D721Med (cell line): ENCODE data around the gene DDX10.

Experiments used
- DNase-seq: peaks from one replicate; pipeline ENCODE4 v3.0.0; 2011; ENCODE audit warnings: low spot score; ENCODE audit not compliant: insufficient read length
- FAIRE-seq: peaks from 2 replicates; lab custom pipeline; 2011; peaks lifted over from hg19 to GRCh38; lab: Jason Lieb, UNC
- TF ChIP-seq, protein P1 (sequence below): IDR thresholded peaks from 2 replicates; pipeline ENCODE4 v1.5.1; 2012; ENCODE audit warnings: mild to moderate bottlenecking, control low read depth; ENCODE audit not compliant: insufficient read depth; ENCODE audit errors: missing control alignments

DDX10 gene

DNA sequence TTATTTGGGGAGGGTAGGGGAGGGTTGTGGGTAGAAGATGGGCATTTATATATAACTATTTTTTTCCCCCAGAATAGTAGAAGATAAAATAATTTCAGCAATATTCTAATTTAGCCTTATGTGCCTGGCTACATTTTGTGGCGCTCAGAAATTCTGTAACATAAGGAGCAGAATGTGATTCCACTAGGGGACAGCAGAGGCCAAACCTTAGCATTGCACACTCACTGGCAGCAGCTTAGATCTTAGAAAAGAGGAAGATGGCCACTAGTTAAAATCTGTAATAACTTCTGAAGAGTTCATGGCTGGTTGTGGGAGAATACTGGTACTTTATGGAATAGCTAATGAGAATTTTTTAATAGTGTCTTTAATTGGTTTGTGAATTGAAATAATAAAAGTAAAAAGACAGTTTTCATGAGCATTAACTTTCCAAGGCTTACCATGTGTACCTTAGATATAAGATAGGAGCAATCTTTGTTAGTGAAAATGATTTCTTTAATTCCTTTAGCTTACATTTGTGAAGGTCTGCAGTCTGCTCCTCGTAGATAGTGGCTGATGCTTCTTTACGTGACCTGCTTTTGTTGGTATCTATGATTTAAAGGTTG lies 33.1 kb downstream of the DDX10 start:
- FAIRE-seq = no peak
- TF ChIP-seq, protein P1, sequence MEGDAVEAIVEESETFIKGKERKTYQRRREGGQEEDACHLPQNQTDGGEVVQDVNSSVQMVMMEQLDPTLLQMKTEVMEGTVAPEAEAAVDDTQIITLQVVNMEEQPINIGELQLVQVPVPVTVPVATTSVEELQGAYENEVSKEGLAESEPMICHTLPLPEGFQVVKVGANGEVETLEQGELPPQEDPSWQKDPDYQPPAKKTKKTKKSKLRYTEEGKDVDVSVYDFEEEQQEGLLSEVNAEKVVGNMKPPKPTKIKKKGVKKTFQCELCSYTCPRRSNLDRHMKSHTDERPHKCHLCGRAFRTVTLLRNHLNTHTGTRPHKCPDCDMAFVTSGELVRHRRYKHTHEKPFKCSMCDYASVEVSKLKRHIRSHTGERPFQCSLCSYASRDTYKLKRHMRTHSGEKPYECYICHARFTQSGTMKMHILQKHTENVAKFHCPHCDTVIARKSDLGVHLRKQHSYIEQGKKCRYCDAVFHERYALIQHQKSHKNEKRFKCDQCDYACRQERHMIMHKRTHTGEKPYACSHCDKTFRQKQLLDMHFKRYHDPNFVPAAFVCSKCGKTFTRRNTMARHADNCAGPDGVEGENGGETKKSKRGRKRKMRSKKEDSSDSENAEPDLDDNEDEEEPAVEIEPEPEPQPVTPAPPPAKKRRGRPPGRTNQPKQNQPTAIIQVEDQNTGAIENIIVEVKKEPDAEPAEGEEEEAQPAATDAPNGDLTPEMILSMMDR = peak; percentile 97
- DNase-seq = peak; percentile 20

DNA sequence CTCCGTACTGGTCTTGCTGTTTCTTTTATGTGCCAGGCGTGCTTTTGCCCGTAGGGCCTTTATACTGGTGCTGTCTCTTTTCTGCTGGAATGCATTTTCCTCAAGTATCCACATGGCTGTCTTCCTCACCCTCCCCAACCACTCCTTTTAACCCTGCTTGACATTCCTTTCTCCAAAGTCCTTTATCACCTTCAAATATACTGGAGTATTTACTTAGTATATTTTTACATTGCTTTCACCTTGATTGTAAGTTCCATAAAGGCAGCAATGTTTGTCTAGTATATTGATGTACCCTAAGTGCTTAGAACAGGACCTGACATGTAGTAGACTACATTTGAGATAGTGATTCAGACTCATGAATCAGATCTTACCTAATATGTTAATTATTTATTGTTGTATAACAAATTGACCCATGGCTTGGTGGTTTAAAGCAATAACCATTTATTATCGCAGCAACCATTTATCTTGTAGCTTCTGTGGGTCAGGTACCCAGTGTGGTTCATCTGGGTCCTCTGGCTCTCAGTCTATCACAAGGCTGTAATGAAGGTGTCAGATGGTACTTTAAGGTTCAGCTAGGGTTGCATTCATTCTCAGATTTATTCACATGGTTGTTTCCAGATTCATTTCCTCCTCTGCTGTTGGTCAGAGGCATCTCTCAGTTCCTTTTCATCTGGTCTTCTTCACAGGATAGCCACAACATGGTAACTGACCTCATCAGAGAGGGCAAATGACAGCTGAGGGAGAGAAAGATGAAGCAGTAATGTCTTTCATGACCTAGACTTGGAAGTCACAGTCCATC lies 34.2 kb downstream of the DDX10 start:
- DNase-seq (no peak), FAIRE-seq (no peak)
- TF ChIP-seq, protein P1 = no peak

DNA sequence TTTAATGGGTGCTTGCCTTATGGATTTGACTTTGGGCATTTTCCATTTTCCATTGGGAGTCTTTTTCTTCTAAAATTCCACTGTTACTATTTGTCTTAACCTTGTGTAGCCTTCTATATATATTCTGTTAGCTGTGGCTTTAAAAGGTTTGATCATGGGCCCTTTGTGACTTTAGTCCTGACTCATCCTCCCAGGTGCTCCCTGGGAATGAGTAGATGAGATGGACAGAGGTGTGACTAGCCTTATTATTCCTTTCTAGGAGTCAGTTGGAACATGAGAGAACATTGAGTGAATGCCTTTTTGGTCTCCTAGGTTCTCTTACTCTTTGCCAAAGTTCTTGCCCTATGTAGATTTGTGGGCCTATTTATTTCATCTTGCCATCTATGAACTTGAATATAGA lies 39.0 kb downstream of the DDX10 start:
- TF ChIP-seq, protein P1 = no peak
- no peak for FAIRE-seq

DNA sequence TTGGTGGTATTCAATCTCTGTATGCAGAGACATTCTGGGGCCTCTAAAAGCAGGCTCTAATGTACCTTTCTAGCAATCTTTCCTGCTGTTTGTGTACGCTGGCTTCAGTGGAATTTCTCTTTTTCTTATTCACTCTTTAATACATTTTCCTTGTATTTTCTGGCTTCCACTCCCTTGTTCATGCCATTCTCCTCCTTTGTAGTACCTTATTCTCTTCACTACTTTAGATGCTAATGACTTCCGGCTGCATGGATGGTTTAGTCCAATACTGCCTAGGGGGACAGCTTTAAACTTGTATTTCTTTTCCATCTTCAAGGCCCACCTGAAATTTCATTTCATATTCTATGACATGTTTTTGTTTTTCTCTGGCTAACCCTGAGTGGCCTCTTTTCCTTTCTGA lies 40.2 kb downstream of the DDX10 start:
- TF ChIP-seq, protein P1 = no peak
- DNase-seq (no peak), FAIRE-seq (no peak)

More for the DNA sequence above, 39.0 kb downstream of the DDX10 start:
- DNase-seq = no peak

DNA sequence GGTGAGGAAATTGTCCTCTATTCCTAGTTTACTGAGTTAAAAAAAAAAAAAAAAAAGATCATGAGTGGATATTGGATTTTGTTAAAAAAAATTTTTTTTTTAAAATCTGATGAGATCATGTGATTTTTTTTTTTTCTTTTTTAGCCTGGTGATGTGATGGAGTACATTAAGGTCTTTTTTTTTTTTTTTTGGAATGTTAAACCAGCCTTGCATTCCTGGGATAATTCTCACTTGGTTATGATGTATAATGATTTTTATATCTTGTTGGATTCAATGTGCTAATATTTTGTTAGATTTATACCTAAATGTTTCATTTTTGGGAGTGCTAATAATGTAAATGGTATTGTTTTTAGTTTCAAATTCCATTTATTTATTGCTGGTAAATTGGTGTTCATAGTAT lies 43.3 kb downstream of the DDX10 start:
- TF ChIP-seq, protein P1 = no peak
- no peak for DNase-seq
- no peak for FAIRE-seq

DNA sequence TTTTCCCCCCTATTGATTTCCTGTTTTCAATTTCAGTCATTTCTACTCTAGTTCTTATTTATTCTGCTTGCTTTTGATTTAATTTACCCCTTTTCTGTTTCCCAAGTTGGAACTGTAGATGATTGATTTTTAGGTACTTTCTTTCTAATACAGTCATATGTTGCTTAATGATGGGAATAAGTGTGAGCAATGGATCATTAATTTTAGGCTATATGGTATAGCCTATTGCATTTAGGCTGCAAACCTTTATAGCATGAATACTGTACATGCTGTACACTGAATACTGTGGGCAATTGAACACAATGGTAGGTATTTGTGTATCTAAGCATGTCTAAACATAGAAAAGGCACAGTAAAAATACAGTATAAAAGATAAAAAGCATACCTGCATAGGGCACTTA lies 44.9 kb downstream of the DDX10 start:
- TF ChIP-seq, protein P1 = no peak
- FAIRE-seq (no peak), DNase-seq (no peak)
